SU-DHL-6 (cell line): Measurements from ENCODE around the gene MYBBP1A.

Experiments
- EZH2phosphoT487 ChIP-seq: fragments of 200-600 bp; sonication (generic), shearing (Covaris generic); conservative IDR thresholded peaks from 2 replicates; pipeline ENCODE4 v1.6.1; 2018; ENCODE audit warnings: mild to moderate bottlenecking, antibody characterized with exemption, low read length, moderate library complexity, mixed read lengths
- TF ChIP-seq, protein P1 (sequence below): fragments of 200-600 bp; sonication (generic); IDR thresholded peaks from one replicate; pipeline ENCODE4 v1.5.1; 2017; ENCODE audit warnings: antibody characterized with exemption, mild to moderate bottlenecking, low read length, moderate library complexity; ENCODE audit not compliant: insufficient read depth, poor library complexity, severe bottlenecking

DNA sequence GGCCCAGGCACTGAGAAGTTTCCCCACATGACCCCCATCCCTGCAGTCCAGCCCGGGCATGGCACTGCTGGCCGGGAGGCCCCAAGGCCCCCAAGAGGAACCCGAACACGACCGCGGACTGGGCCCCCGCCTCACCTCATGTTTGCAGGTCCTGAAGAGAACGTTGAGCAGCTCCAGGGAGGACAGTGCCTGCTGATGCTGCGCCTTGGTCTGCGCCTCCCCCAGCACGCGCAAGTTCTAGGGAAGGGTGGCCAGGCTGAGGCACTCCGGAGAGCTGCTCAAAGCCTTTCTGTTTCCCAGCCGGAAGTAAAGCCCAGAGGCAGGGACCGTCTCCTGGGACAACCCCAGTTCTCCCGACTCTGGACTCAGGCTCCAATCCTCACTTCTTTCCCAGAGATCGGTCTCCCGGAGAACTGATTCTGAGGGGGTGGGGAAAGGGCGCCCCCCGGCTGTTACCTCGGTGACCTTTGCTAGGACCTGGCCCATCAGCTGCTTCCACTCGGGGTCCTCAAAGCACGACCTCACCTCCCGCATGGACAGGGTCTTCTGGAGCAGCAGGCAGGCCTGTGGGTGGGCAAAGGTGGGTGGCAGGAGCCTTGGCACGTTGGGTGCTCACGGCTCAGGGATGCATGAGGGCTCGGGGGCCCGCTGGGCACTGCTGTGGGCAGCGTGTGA, 13.7 kb downstream of the MYBBP1A start:
- TF ChIP-seq, protein P1, sequence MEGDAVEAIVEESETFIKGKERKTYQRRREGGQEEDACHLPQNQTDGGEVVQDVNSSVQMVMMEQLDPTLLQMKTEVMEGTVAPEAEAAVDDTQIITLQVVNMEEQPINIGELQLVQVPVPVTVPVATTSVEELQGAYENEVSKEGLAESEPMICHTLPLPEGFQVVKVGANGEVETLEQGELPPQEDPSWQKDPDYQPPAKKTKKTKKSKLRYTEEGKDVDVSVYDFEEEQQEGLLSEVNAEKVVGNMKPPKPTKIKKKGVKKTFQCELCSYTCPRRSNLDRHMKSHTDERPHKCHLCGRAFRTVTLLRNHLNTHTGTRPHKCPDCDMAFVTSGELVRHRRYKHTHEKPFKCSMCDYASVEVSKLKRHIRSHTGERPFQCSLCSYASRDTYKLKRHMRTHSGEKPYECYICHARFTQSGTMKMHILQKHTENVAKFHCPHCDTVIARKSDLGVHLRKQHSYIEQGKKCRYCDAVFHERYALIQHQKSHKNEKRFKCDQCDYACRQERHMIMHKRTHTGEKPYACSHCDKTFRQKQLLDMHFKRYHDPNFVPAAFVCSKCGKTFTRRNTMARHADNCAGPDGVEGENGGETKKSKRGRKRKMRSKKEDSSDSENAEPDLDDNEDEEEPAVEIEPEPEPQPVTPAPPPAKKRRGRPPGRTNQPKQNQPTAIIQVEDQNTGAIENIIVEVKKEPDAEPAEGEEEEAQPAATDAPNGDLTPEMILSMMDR: no peak
- no peak for TF ChIP-seq EZH2phosphoT487
